WTC11 (cell line): ENCODE results near the gene NFIX.

Source experiments
- CREB1 ChIP-seq: sonication (generic); formaldehyde crosslinking; IDR thresholded peaks from 2 replicates; pipeline ENCODE4 v1.8.0; 2023; ENCODE audit warnings: mild to moderate bottlenecking, missing genetic modification reagents
- KAT7 ChIP-seq: sonication (generic); formaldehyde crosslinking; IDR thresholded peaks from 2 replicates; pipeline ENCODE4 v1.8.1; 2023; ENCODE audit warnings: missing genetic modification reagents, mild to moderate bottlenecking, borderline replicate concordance
- ZNF121 ChIP-seq: sonication (generic); formaldehyde crosslinking; IDR thresholded peaks from 2 replicates; pipeline ENCODE4 v1.8.0; 2023; ENCODE audit warnings: missing genetic modification reagents
- TF ChIP-seq, protein P1 (sequence below): fragments of 200-600 bp; IDR thresholded peaks from 2 replicates; pipeline ENCODE4 v1.8.0; 2022; ENCODE audit warnings: antibody characterized with exemption
- TF ChIP-seq, protein P2 (sequence below): sonication (generic); formaldehyde crosslinking; IDR thresholded peaks from 2 replicates; pipeline ENCODE4 v1.8.1; 2022; ENCODE audit warnings: low read depth, missing genetic modification reagents, borderline replicate concordance
- TF ChIP-seq, protein P3 (sequence below): sonication (generic); formaldehyde crosslinking; IDR thresholded peaks from 2 replicates; pipeline ENCODE4 v1.8.1; 2022; ENCODE audit warnings: mild to moderate bottlenecking, moderate library complexity, missing genetic modification reagents

DNA sequence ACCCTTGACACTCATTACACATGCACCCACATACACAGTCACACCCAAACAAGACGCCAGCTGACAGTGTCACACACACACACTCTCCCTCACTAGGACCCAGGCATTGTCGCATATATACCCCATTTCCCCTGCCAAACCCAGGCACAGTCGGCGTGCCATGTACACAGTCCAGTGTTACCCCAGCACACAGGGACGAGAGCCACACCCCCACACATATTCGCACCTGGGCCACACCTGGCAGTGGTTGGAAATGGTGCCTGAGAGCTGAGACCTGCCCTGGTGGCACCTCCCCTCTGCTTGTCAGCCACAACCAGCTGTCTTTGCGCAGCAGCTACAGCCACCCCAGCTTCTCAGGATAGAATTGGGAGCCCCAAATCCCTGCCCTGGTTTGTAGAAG, 9.0 kb downstream of the NFIX start:
- TF ChIP-seq, protein P1, sequence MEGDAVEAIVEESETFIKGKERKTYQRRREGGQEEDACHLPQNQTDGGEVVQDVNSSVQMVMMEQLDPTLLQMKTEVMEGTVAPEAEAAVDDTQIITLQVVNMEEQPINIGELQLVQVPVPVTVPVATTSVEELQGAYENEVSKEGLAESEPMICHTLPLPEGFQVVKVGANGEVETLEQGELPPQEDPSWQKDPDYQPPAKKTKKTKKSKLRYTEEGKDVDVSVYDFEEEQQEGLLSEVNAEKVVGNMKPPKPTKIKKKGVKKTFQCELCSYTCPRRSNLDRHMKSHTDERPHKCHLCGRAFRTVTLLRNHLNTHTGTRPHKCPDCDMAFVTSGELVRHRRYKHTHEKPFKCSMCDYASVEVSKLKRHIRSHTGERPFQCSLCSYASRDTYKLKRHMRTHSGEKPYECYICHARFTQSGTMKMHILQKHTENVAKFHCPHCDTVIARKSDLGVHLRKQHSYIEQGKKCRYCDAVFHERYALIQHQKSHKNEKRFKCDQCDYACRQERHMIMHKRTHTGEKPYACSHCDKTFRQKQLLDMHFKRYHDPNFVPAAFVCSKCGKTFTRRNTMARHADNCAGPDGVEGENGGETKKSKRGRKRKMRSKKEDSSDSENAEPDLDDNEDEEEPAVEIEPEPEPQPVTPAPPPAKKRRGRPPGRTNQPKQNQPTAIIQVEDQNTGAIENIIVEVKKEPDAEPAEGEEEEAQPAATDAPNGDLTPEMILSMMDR, result no peak
- TF ChIP-seq, protein P2, sequence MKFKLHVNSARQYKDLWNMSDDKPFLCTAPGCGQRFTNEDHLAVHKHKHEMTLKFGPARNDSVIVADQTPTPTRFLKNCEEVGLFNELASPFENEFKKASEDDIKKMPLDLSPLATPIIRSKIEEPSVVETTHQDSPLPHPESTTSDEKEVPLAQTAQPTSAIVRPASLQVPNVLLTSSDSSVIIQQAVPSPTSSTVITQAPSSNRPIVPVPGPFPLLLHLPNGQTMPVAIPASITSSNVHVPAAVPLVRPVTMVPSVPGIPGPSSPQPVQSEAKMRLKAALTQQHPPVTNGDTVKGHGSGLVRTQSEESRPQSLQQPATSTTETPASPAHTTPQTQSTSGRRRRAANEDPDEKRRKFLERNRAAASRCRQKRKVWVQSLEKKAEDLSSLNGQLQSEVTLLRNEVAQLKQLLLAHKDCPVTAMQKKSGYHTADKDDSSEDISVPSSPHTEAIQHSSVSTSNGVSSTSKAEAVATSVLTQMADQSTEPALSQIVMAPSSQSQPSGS (CRISPR knock-in tag), result no peak
- TF ChIP-seq KAT7 (CRISPR knock-in tag) (no peak), ZNF121 (no peak), CREB1 (CRISPR knock-in tag) (no peak)
- TF ChIP-seq, protein P3, sequence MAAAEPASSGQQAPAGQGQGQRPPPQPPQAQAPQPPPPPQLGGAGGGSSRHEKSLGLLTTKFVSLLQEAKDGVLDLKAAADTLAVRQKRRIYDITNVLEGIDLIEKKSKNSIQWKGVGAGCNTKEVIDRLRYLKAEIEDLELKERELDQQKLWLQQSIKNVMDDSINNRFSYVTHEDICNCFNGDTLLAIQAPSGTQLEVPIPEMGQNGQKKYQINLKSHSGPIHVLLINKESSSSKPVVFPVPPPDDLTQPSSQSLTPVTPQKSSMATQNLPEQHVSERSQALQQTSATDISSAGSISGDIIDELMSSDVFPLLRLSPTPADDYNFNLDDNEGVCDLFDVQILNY (CRISPR knock-in tag), result no peak
